AG04450 (cell line): ENCODE results near the gene LGALS8. TPM values are rescaled to one million over a fixed set of nuclear protein-coding genes. Genes with fewer than 3 reads are reported as not detected.
"Not testable (repeated sequence)": the region's sequence is repeated elsewhere in the genome, so short reads cannot be mapped to it uniquely, and the experiment has no call there.

Experiments used
- CTCF ChIA-PET: fragments of 300-600, 350-600 bp; formaldehyde crosslinking; extraction: SDS; loops from one replicate; lab custom pipeline; 2022; ENCODE audit warnings: antibody characterized with exemption, inconsistent platforms; lab: Charles Lee
- POLR2A ChIA-PET: fragments of 350-600 bp; formaldehyde crosslinking; extraction: SDS; loops from one replicate; lab custom pipeline; 2021; ENCODE audit warnings: antibody characterized with exemption, inconsistent platforms; lab: Yijun Ruan, JAX
- DNase-seq: peaks from one replicate; pipeline ENCODE4 v3.0.0-alpha.2; 2011; ENCODE audit warnings: low read depth, low spot score
- H3K27ac ChIP-seq: one replicate; pipeline ENCODE4 v1.5.1; 2012; ENCODE audit warnings: low read depth, low read length, control low read depth
- H3K27me3 ChIP-seq: one replicate; pipeline ENCODE4 v1.6.0; 2012; ENCODE audit warnings: low read length; ENCODE audit not compliant: control insufficient read depth, insufficient read depth
- H3K4me3 ChIP-seq: 2 replicates; pipeline ENCODE4 v1.5.1; 2011; ENCODE audit warnings: mild to moderate bottlenecking, low read depth, low read length, control low read depth
- H3K9me3 ChIP-seq: 2 replicates; pipeline ENCODE4 v1.5.1; 2012; ENCODE audit warnings: low read length; ENCODE audit not compliant: control insufficient read depth, insufficient read depth
- polyA plus RNA-seq: library from polyadenylated mRNA; depleted of rRNA; stranded (reverse); fragments of >200 nt; gene quantifications from 2 replicates; pipeline ENCODE4 v1.2.3, GENCODE V29; 2011
- TF ChIP-seq, protein P1 (sequence below): IDR thresholded peaks from 2 replicates; pipeline ENCODE4 v1.5.1; 2011; ENCODE audit warnings: low read depth, low read length, control low read depth, inconsistent platforms

LGALS8 gene
- polyA plus RNA-seq, 1 experiment = 82.4 TPM

DNA sequence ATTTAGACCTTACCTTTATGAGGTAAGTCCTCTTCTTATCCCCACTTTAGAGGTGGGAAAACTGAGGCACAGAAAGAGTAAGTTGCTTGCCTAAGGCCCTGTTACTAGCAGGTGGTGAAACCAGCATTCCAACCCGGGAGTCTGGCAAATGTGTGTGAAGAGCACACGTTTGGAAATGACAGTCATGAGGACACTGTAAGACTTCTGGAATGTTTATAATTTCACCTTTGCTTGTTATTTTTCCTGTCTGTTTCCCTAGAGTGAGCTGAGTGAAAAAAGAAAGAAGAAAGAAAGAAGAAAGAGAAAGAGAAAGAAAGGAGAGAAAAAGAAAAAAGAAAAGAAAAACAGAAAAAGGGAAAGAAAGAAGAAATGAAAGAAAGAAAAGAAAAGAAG is 21.2 kb upstream of the LGALS8 start:
- H3K27ac ChIP-seq = no peak overlapping the region
- H3K4me3 ChIP-seq = no peak overlapping the region
- H3K27me3 ChIP-seq = no peaks in the 10 kb centered on the region
- POLR2A ChIA-PET = interaction anchor here (1.4 to 1.9 kb wide), 2 partner anchors 15 to 23 kb away, joined by 7 to 11 read pairs; no protein-coding TSS in a partner anchor
- no peaks in the 10 kb centered on the region for H3K9me3 ChIP-seq
- CTCF ChIA-PET = interaction anchor here (0.6 to 1.3 kb wide), 4 partner anchors 12 to 1060 kb away, joined by 3 to 6 read pairs (median 4); no protein-coding TSS in a partner anchor
- TF ChIP-seq, protein P1, sequence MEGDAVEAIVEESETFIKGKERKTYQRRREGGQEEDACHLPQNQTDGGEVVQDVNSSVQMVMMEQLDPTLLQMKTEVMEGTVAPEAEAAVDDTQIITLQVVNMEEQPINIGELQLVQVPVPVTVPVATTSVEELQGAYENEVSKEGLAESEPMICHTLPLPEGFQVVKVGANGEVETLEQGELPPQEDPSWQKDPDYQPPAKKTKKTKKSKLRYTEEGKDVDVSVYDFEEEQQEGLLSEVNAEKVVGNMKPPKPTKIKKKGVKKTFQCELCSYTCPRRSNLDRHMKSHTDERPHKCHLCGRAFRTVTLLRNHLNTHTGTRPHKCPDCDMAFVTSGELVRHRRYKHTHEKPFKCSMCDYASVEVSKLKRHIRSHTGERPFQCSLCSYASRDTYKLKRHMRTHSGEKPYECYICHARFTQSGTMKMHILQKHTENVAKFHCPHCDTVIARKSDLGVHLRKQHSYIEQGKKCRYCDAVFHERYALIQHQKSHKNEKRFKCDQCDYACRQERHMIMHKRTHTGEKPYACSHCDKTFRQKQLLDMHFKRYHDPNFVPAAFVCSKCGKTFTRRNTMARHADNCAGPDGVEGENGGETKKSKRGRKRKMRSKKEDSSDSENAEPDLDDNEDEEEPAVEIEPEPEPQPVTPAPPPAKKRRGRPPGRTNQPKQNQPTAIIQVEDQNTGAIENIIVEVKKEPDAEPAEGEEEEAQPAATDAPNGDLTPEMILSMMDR = no peak
- DNase-seq = no peak

DNA sequence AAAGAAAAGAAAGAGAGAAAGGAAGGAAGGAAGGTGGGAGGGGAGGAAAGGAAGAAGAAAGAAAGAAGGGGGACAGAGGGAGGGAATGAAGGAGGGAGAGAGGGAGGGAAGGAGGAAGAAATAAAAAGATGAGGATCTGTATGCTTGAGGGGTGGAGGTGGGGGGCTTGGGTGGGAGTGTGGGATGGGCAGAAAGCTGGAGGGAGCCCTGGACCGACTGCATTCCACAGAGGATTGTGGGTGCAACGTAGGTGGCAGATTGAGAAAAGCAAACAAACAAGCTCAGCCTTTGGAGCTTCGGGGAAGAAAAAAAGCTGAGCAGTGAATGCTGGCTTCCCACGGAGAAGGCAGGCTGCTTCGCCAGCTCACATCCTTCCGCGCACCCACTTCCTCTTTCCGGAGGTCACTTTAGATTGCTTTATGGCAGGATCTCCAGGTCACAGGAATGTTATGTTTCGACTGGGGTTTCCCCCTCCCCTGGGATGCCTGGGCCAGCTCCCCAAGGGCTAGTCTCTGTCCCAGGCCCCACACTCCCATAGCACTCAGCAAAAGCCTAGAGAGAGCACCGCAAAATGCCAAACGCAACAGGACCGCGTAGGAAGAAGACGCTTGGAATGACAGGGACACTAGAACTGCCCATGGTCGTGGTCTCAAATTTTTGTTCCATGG is 20.7 kb upstream of the LGALS8 start:
- Histone ChIP-seq H3K27me3 (no peaks in the 10 kb centered on the region), H3K4me3 (peak overlapping the region; percentile 31), H3K9me3 (no peaks in the 10 kb centered on the region), H3K27ac (peak overlapping the region; percentile 82)
- POLR2A ChIA-PET = interaction anchor here (1.4 to 1.9 kb wide), 2 partner anchors 14 to 22 kb away, joined by 7 to 11 read pairs; no protein-coding TSS in a partner anchor
- DNase-seq = peak; percentile 47
- TF ChIP-seq, protein P1 = no peak
- CTCF ChIA-PET = interaction anchor here (0.6 to 1.3 kb wide), 4 partner anchors 12 to 1059 kb away, joined by 3 to 6 read pairs (median 4); no protein-coding TSS in a partner anchor

DNA sequence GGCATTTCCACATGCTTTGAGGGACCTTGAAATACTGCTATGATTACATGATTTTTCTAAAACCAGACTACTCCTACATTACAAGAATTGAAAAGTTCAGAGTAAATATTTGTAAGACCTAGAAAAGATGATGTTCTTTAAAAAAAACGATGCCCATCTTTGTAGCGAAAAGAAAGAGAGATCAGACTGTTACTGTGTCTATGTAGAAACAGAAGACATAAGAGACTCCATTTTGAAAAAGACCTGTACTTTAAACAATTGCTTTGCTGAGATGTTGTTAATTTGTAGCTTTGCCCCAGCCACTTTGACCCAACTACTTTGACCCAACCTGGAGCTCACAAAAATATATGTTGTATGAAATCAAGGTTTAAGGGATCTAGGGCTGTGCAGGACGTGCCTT is 19.4 kb upstream of the LGALS8 start:
- ChIA-PET POLR2A (interaction anchor here (1.9 kb wide), 1 partner anchor 13 kb away, joined by 11 read pairs; no protein-coding TSS in a partner anchor), CTCF (interaction anchor here (0.7 kb wide), 1 partner anchor 219 kb away, joined by 4 read pairs; no protein-coding TSS in a partner anchor)
- H3K9me3 ChIP-seq, H3K27ac ChIP-seq, H3K27me3 ChIP-seq, H3K4me3 ChIP-seq, DNase-seq: not testable (repeated sequence)

DNA sequence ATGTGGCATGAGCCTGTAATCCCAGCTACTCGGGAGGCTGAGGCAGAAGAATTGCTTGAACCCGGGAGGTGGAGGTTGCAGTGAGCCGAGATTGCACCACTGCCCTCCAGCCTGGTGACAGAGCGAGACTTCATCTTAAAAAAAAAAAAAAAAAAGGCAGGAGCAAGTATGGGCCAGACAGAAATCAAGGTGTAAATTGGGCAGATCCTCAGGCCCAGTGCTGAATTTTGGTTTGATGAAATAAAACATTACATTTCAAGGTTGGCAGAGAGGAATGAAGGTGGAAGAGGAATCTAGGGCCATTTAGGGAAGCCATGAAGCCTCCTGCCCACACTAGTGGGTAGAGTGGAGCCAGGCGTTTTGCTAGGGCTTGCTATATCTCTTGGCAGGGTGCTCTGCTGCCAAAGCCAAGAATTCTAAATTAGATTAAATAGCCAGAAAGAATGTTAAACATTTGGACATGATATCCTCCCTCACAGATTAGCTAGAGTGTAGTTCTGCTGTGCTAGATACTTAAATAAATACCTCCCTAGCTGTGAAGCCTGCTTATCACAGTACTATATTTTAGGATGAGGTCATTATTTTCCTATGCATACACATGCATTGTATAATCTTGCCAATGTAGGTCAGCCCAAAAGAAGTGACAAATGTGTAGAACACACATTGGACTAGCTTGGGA is 16.6 kb upstream of the LGALS8 start:
- ChIA-PET POLR2A (interaction anchor here (1.0 kb wide), 1 partner anchor 10 kb away, joined by 8 read pairs; no protein-coding TSS in a partner anchor), CTCF (no interaction called here)
- TF ChIP-seq, protein P1 = no peak
- no peak for DNase-seq
- peaks cover 3% of the 10 kb centered on the region for H3K27me3 ChIP-seq
- H3K4me3 ChIP-seq = no peak overlapping the region
- H3K27ac ChIP-seq = no peak overlapping the region
- H3K9me3 ChIP-seq = no peaks in the 10 kb centered on the region

DNA sequence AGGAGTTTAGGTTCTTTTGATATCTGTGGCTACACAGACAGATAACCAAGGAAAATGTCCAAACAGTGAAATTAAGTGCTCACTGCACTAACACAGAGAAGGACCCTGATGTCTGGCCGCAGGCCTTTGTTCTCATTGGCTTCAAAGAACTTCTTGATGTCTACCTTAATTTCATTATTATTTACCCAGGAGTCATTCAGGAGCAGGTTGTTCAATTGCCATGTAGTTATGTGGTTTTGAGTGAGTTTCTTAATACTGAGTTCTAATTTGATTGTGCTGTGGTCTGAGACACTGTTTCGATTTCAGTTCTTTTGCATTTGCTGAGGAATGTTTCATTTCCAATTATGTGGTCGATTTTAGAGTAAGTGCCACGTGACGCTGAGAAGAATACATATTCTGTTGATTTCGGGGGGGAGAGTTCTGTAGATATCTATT is 15.2 kb upstream of the LGALS8 start:
- ChIA-PET CTCF (interaction anchor here (0.9 kb wide), 1 partner anchor 17 kb away, joined by 3 read pairs; no protein-coding TSS in a partner anchor), POLR2A (interaction anchor here (1.0 kb wide), 1 partner anchor 9 kb away, joined by 3 read pairs; no protein-coding TSS in a partner anchor)
- no peak overlapping the region for H3K27ac ChIP-seq
- DNase-seq = no peak
- no peak overlapping the region for H3K4me3 ChIP-seq
- TF ChIP-seq, protein P1 = no peak
- H3K27me3 ChIP-seq = peaks cover 3% of the 10 kb centered on the region
- H3K9me3 ChIP-seq = no peaks in the 10 kb centered on the region
